ENCODE measurements around the gene NPTN.
"Not testable (repeated sequence)": the region's sequence is repeated elsewhere in the genome, so short reads cannot be mapped to it uniquely, and the experiment has no call there.

The NPTN gene

GRCh38 chr15:73572296-73572695 is 60.9 kb downstream of the NPTN start:
- no peak for DNase-seq (ENCODE audit: low read depth in 3 of 3)

GRCh38 chr15:73571346-73571745 is 61.8 kb downstream of the NPTN start:
- DNase-seq (ENCODE audit: low read depth in 3 of 3): no peak

- DNase-seq (ENCODE audit: low read depth in 3 of 3): no peak
Measured at GRCh38 chr15:73570355-73571032, 62.7 kb downstream of the NPTN start.

GRCh38 chr15:73569361-73569760 is 63.8 kb downstream of the NPTN start:
- DNase-seq (ENCODE audit: low read depth in 3 of 3): no peak

- no peak for DNase-seq (ENCODE audit: low read depth in 3 of 3)
Measured at GRCh38 chr15:73568564-73569280, 64.5 kb downstream of the NPTN start.

GRCh38 chr15:73567020-73567419 is 66.2 kb downstream of the NPTN start:
- DNase-seq (ENCODE audit: low read depth in 3 of 3): no peak

- no peak for DNase-seq (ENCODE audit: low read depth in 3 of 3)
Measured at GRCh38 chr15:73564255-73564654, 68.9 kb downstream of the NPTN start.

- no peak for DNase-seq (ENCODE audit: low read depth in 3 of 3)
Measured at GRCh38 chr15:73560501-73561117, 72.6 kb downstream of the NPTN start.

- no peak for DNase-seq (ENCODE audit: low read depth in 3 of 3)
Measured at GRCh38 chr15:73558529-73558928, 74.7 kb downstream of the NPTN start.

- DNase-seq (ENCODE audit: low read depth in 3 of 3): no peak
Measured at GRCh38 chr15:73555080-73555479, 78.1 kb downstream of the NPTN start.

GRCh38 chr15:73550190-73550589 is 83.0 kb downstream of the NPTN start:
- no peak for DNase-seq (ENCODE audit: low read depth in 3 of 3)

- not testable (repeated sequence) for DNase-seq (ENCODE audit: low read depth in 3 of 3)
Measured at GRCh38 chr15:73548925-73549324, 84.3 kb downstream of the NPTN start.

GRCh38 chr15:73541479-73541878 is 91.7 kb downstream of the NPTN start:
- DNase-seq (ENCODE audit: low read depth in 3 of 3): no peak

- no peak for DNase-seq (ENCODE audit: low read depth in 3 of 3)
Measured at GRCh38 chr15:73540161-73540560, 93.0 kb downstream of the NPTN start.

- DNase-seq (ENCODE audit: low read depth in 3 of 3): no peak
Measured at GRCh38 chr15:73539212-73540128, 93.7 kb downstream of the NPTN start.

GRCh38 chr15:73538563-73539211 is 94.5 kb downstream of the NPTN start:
- no peak for DNase-seq (ENCODE audit: low read depth in 3 of 3)

GRCh38 chr15:73538123-73538522 is 95.1 kb downstream of the NPTN start:
- DNase-seq (ENCODE audit: low read depth in 3 of 3): no peak

GRCh38 chr15:73530649-73531048 is 102.5 kb downstream of the NPTN start:
- DNase-seq (ENCODE audit: low read depth in 3 of 3): no peak

- DNase-seq (ENCODE audit: low read depth in 3 of 3): no peak
Measured at GRCh38 chr15:73527598-73527997, 105.6 kb downstream of the NPTN start.

GRCh38 chr15:73524919-73525318 is 108.3 kb downstream of the NPTN start:
- DNase-seq (ENCODE audit: low read depth in 3 of 3): no peak

- DNase-seq (ENCODE audit: low read depth in 3 of 3): no peak
Measured at GRCh38 chr15:73522011-73522410, 111.2 kb downstream of the NPTN start.
